Astrocyte of the hippocampus (primary cell): ENCODE results near the gene MSX1.

ENCODE experiments used
- DNase-seq: peaks from one replicate; pipeline ENCODE4 v3.0.0; 2011; ENCODE audit warnings: low read depth, low spot score

Gene MSX1

GRCh38 chr4:4857809-4858508 lies 1.5 kb upstream of the MSX1 start:
- no peak for DNase-seq

GRCh38 chr4:4858527-4859324 lies 739 bp upstream of the MSX1 start:
- no peak for DNase-seq

GRCh38 chr4:4859799-4860599 lies 534 bp downstream of the MSX1 start:
- no peak for DNase-seq

GRCh38 chr4:4860600-4861389 lies 1.3 kb downstream of the MSX1 start:
- DNase-seq: no peak

GRCh38 chr4:4861390-4862018 lies 2.0 kb downstream of the MSX1 start:
- DNase-seq: no peak

- DNase-seq: no peak
Measured at GRCh38 chr4:4862071-4862551, 2.6 kb downstream of the MSX1 start.

- no peak for DNase-seq
Measured at GRCh38 chr4:4862665-4863482, 3.4 kb downstream of the MSX1 start.

- DNase-seq: no peak
Measured at GRCh38 chr4:4864443-4864939, 5.0 kb downstream of the MSX1 start.

GRCh38 chr4:4864940-4865704 lies 5.7 kb downstream of the MSX1 start:
- no peak for DNase-seq

GRCh38 chr4:4865705-4866123 lies 6.2 kb downstream of the MSX1 start:
- DNase-seq: no peak

- DNase-seq: no peak
Measured at GRCh38 chr4:4866124-4866865, 6.8 kb downstream of the MSX1 start.

- no peak for DNase-seq
Measured at GRCh38 chr4:4866866-4867374, 7.5 kb downstream of the MSX1 start.

- DNase-seq: no peak
Measured at GRCh38 chr4:4867375-4868039, 8.0 kb downstream of the MSX1 start.

- no peak for DNase-seq
Measured at GRCh38 chr4:4868040-4868757, 8.7 kb downstream of the MSX1 start.

GRCh38 chr4:4868758-4869723 lies 9.6 kb downstream of the MSX1 start:
- no peak for DNase-seq
